CD4-positive, CD25-positive, alpha-beta regulatory T cell (primary cell): Measurements from ENCODE around the gene RRAS2. TPM values are rescaled to one million over a fixed set of nuclear protein-coding genes. Genes with fewer than 3 reads are reported as not detected.
A peak's percentile ranks its signal among the peaks of the same experiment; 100 is the strongest.
"Not testable (repeated sequence)": the region's sequence is repeated elsewhere in the genome, so short reads cannot be mapped to it uniquely, and the experiment has no call there.

Experiments
- ATAC-seq, 2 donors: fragments of 150-1000 bp; cut with Tn5 transposase; one replicate each; pipeline ENCODE4 v1.10.0; 2021; ENCODE audit warnings: low read depth in 2 of 2, moderate number of reproducible peaks in 2 of 2, moderate library complexity in 1 of 2
- DNase-seq, 3 donors: peaks; one replicate each; pipeline versions ENCODE4 v3.0.0 to v3.0.0-alpha.2; 2012 to 2022; ENCODE audit warnings: mixed read lengths in 1 of 3
- H3K27ac ChIP-seq: one replicate; pipeline ENCODE4 v1.7.0; 2013; ENCODE audit warnings: mild to moderate bottlenecking, low read length; ENCODE audit not compliant: insufficient read depth, poor library complexity, severe bottlenecking
- H3K27me3 ChIP-seq: one replicate; pipeline ENCODE4 v1.7.0; 2013; ENCODE audit warnings: low read length; ENCODE audit not compliant: control insufficient read depth, insufficient read depth
- H3K36me3 ChIP-seq: one replicate; pipeline ENCODE4 v1.7.0; 2013; ENCODE audit warnings: mild to moderate bottlenecking, low read length, moderate library complexity; ENCODE audit not compliant: control insufficient read depth, insufficient read depth
- H3K4me1 ChIP-seq: 2 replicates; pipeline ENCODE4 v1.7.0; 2013; ENCODE audit warnings: mild to moderate bottlenecking, low read length; ENCODE audit not compliant: insufficient read depth, control insufficient read depth, poor library complexity, severe bottlenecking
- H3K4me3 ChIP-seq: one replicate; pipeline ENCODE4 v1.7.0; 2013; ENCODE audit warnings: low read depth, mild to moderate bottlenecking, low read length, moderate library complexity
- H3K9me3 ChIP-seq, 2 experiments: 1 replicate in 1 of 2; 2 replicates in 1 of 2; pipeline ENCODE4 v1.7.0; 2013; ENCODE audit warnings: low read length in 2 of 2, mild to moderate bottlenecking in 1 of 2, moderate library complexity in 1 of 2; ENCODE audit not compliant: control insufficient read depth in 2 of 2
- H3K27ac Mint-ChIP-seq, 3 donors: one replicate each; pipeline ENCODE4 v1.8.0; 2020 to 2022; ENCODE audit warnings: mild to moderate bottlenecking in 3 of 3, mixed read lengths in 3 of 3, moderate library complexity in 2 of 3
- H3K27me3 Mint-ChIP-seq: one replicate; pipeline ENCODE4 v1.8.0; 2022; ENCODE audit warnings: mild to moderate bottlenecking, mixed read lengths
- H3K36me3 Mint-ChIP-seq: one replicate; pipeline ENCODE4 v1.8.0; 2020; ENCODE audit warnings: mixed read lengths
- H3K4me1 Mint-ChIP-seq, 4 donors: one replicate each; pipeline ENCODE4 v1.8.0; 2020 to 2022; ENCODE audit warnings: mixed read lengths in 4 of 4, mild to moderate bottlenecking in 1 of 4
- H3K4me3 Mint-ChIP-seq, 4 donors: one replicate each; pipeline ENCODE4 v1.8.0; 2020 to 2022; ENCODE audit warnings: mild to moderate bottlenecking in 4 of 4, mixed read lengths in 4 of 4, moderate library complexity in 3 of 4
- H3K9me3 Mint-ChIP-seq, 7 donors: one replicate each; pipeline ENCODE4 v1.8.0; 2020 to 2022; ENCODE audit warnings: mixed read lengths in 7 of 7, mild to moderate bottlenecking in 3 of 7, moderate library complexity in 2 of 7
- polyA plus RNA-seq, 4 donors: library from polyadenylated mRNA; unstranded; fragments of 300-500 nt; fragmentation: Illumina TruSeq; gene quantifications; one replicate each; pipeline ENCODE4 v1.2.3, GENCODE V29; 2021
- total RNA-seq: library from RNA; stranded (reverse); gene quantifications from one replicate; pipeline ENCODE4 v1.2.3, GENCODE V29; 2022

The RRAS2 gene
- 13.9 TPM for total RNA-seq
- polyA plus RNA-seq: 1 to 10 TPM; 1.8 to 4.9 (median 4.1) TPM

DNA sequence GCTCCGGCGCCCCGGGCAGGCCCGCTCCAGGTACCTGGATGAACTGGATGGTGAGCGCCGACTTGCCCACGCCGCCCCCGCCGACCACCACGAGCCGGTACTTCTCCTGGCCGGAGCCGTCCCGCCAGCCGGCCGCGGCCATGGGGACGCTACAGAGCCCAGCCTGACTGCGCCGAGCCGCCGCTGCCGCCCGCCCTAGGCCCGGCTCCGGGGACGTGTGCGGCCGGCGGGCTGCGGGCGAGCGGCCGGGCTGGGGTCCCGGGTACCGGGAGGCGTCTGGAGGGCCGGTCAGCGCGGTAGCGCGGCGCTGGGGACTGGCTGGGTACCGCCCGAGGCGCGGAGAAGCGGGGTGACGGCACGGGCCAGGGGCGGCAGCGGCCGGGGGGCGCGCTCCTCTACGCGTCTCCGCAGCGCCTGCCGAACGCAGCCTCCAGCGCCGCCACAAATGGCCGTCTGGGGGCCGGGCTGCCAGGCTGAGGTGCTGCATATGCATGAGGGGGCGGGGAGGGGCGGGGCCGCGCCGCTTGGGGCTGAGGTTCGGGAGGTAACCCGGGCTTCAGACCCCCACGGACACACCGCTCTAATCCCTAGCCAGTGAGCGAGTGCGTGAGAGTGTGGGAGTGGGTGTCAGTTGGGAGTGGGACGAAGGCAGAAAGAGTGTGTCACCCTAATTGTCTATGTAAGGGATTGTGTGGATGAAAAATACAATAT is at the start of gene RRAS2:
Gene RRAS2 (minus strand): TSS at position 455 of the 711 bp plus-strand sequence. CDS start 313 bp downstream, at position 142.
- ATAC-seq (peak; percentile 90 to 94), DNase-seq (peak; percentile 51 to 88 (median 67))
- peaks cover 5 to 31% (median 13%) of the 10 kb centered on the region in 4 donors for H3K4me1 Mint-ChIP-seq
- Histone ChIP-seq H3K36me3 (no peaks in the 10 kb centered on the region), H3K27me3 (peaks cover 11% of the 10 kb centered on the region), H3K9me3 (no peaks in the 10 kb centered on the region), H3K4me1 (peaks cover 9% of the 10 kb centered on the region), H3K27ac (no peak within 1 kb of the TSS), H3K4me3 (peak within 1 kb of the TSS; percentile 75)
- no peaks in the 10 kb centered on the region for H3K36me3 Mint-ChIP-seq
- peaks cover 11% of the 10 kb centered on the region for H3K27me3 Mint-ChIP-seq
- peak within 1 kb of the TSS; percentile 72 to 88 (median 80) for H3K27ac Mint-ChIP-seq
- peak within 1 kb of the TSS; percentile 88 to 96 (median 91) for H3K4me3 Mint-ChIP-seq
- H3K9me3 Mint-ChIP-seq: peaks cover 0 to 1% (median 0%) of the 10 kb centered on the region in 7 donors

DNA sequence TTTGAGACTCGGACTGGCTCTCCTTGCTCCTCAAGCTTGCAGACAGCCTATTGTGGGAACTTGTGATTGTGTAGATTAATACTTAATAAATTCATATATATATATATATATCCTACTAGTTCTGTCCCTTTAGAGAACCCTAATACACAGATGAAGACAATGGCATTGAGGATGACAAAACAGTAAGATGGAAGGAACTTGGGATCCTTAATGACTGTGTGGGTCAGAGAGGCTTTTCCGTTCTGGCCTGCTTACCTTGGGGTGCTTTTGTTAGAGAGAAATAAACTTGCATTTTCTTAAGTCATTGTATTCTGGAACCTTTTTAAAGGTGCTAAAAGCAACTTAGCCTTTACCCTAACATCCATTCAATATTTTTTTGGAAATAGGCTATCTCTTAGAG is 49.6 kb upstream of the RRAS2 start:
- Mint-ChIP-seq H3K4me3 (peak overlapping the region in 1 of 4 donors; percentile 12), H3K27me3 (peaks cover 4% of the 10 kb centered on the region), H3K27ac (peak overlapping the region in 1 of 3 donors; percentile 26), H3K36me3 (no peaks in the 10 kb centered on the region), H3K4me1 (peaks cover 0 to under 1% (median 0%) of the 10 kb centered on the region in 4 donors), H3K9me3 (no peaks in the 10 kb centered on the region)
- Histone ChIP-seq H3K9me3 (no peaks in the 10 kb centered on the region), H3K36me3 (no peaks in the 10 kb centered on the region), H3K27ac (no peak overlapping the region), H3K27me3 (no peaks in the 10 kb centered on the region), H3K4me3 (no peak overlapping the region), H3K4me1 (no peaks in the 10 kb centered on the region)
- DNase-seq (no peak), ATAC-seq (no peak)

DNA sequence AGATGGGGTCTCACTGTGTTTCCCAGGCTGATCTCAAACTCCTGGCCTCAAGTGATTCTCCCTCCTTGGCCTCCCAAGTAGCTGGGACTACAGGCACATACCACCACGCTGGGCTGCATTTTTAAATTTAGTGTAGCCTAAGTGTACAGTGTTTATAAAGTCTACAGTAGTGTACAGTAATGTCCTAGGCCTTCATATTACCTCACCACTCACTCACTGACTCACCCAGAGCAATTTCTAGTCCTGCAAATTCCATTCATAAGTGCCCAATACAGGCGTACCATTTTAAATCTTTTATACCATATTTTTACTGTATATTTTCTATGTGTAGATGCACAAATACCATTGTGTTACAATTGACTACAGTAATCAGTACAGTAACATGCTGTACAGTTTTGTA is 47.1 kb upstream of the RRAS2 start:
- not testable (repeated sequence) for H3K9me3 Mint-ChIP-seq, H3K36me3 ChIP-seq, DNase-seq, H3K4me1 ChIP-seq, H3K4me3 Mint-ChIP-seq, H3K36me3 Mint-ChIP-seq, H3K27me3 Mint-ChIP-seq, H3K4me1 Mint-ChIP-seq, H3K27ac Mint-ChIP-seq, H3K27ac ChIP-seq, H3K27me3 ChIP-seq, ATAC-seq, H3K9me3 ChIP-seq, H3K4me3 ChIP-seq

DNA sequence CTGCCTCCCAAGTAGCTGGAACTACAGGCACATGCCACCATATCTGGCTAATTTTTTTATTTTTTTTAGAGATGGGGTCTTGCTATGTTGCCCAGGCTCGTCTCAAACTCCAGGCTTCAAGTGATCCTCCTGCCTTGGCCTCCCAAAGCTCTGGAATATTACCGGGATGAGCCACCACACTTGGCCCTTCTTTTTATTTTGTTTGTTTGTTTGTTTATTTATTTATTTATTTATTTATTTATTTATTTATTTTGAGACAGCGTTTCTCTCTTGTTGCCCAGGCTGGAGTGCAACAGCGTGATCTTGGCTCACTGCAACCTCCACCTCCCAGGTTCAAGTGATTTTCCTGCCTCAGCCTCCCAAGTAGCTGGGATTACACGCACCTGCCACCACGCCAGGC is 44.5 kb upstream of the RRAS2 start:
- not testable (repeated sequence) for H3K27me3 Mint-ChIP-seq, H3K36me3 Mint-ChIP-seq, H3K4me3 Mint-ChIP-seq, H3K4me3 ChIP-seq, H3K36me3 ChIP-seq, H3K4me1 Mint-ChIP-seq, ATAC-seq, H3K9me3 Mint-ChIP-seq, H3K27me3 ChIP-seq, H3K27ac ChIP-seq, H3K27ac Mint-ChIP-seq, H3K9me3 ChIP-seq, DNase-seq, H3K4me1 ChIP-seq

DNA sequence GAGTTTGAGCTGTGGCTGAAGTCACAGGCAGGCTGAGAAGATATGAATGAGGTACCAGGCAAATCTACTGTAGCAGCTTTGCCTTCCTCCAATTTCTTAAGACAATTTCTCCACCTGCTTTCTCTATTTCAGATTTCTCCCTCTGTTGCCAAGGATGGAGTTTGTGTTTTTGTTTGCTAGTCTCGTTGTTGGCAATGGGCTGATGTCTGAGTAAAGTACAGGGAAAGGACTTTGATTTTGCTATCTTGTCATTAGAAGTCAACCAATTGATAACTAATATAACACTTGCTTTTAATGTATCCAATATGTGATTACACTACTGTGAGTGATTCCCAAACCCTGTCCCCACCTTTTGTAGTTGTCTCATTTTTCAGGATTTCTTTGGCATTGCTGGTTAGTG is 40.1 kb upstream of the RRAS2 start:
- H3K4me1 ChIP-seq: no peaks in the 10 kb centered on the region
- H3K4me1 Mint-ChIP-seq: peaks cover 0 to under 1% (median 0%) of the 10 kb centered on the region in 4 donors
- no peak overlapping the region for H3K27ac ChIP-seq
- no peak overlapping the region for H3K4me3 ChIP-seq
- DNase-seq: no peak
- H3K9me3 Mint-ChIP-seq: peaks cover 0 to 4% (median 0%) of the 10 kb centered on the region in 7 donors
- no peak for ATAC-seq
- H3K36me3 Mint-ChIP-seq: no peaks in the 10 kb centered on the region
- no peak overlapping the region for H3K4me3 Mint-ChIP-seq
- H3K9me3 ChIP-seq: no peaks in the 10 kb centered on the region
- peaks cover 8% of the 10 kb centered on the region for H3K27me3 Mint-ChIP-seq
- H3K36me3 ChIP-seq: no peaks in the 10 kb centered on the region
- H3K27ac Mint-ChIP-seq: no peak overlapping the region
- no peaks in the 10 kb centered on the region for H3K27me3 ChIP-seq

DNA sequence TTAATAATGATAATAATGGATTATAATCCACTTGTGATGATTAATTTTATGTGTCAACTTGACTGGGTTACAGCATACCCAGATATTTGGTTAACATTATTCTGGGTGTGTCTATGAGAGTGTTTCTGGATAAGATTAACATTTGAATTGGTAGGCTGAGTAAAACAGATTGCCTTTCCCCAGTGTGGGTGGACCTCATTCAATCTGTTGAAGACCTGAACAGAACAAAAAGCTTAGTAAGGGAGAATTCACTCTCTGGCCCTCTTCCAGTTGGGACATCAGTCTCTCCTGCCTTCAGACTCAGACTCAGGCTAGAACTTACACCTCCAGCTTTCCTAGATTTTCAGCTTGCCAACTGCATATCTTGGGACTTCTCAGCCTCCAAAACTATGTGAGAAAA is 37.3 kb upstream of the RRAS2 start:
- no peak overlapping the region for H3K27ac ChIP-seq
- no peaks in the 10 kb centered on the region for H3K36me3 ChIP-seq
- no peak overlapping the region for H3K4me3 ChIP-seq
- no peaks in the 10 kb centered on the region for H3K36me3 Mint-ChIP-seq
- DNase-seq: no peak
- H3K4me1 ChIP-seq: no peaks in the 10 kb centered on the region
- H3K27me3 ChIP-seq: no peaks in the 10 kb centered on the region
- H3K9me3 Mint-ChIP-seq: peaks cover 0 to 4% (median 0%) of the 10 kb centered on the region in 7 donors
- H3K9me3 ChIP-seq: no peaks in the 10 kb centered on the region
- ATAC-seq: no peak
- H3K27me3 Mint-ChIP-seq: peaks cover 8% of the 10 kb centered on the region
- peaks cover 0 to 5% (median 2%) of the 10 kb centered on the region in 4 donors for H3K4me1 Mint-ChIP-seq
- no peak overlapping the region for H3K27ac Mint-ChIP-seq
- no peak overlapping the region for H3K4me3 Mint-ChIP-seq

DNA sequence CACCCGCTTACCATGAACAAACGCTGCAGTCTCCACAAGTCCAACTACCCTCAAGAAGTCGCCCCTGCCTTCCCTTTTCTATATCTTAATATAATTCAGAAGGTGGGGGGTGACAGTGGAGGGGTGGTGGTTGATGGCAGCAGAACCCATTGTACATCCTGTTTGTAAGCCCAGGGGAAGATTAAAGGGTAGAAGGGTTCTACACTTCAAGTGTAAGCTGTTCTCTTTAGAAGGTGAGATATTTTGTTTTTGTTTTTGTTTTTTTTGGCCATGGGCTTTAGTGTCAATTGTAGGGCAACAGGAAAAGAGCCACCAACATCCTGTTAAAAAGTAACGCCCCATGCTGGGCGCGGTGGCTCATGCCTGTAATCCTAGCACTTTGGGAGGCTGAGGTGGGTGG is 34.9 kb upstream of the RRAS2 start:
- H3K9me3 ChIP-seq: no peaks in the 10 kb centered on the region
- Mint-ChIP-seq H3K36me3 (no peaks in the 10 kb centered on the region), H3K27me3 (peaks cover 8% of the 10 kb centered on the region), H3K4me1 (peaks cover 0 to 5% (median 2%) of the 10 kb centered on the region in 4 donors), H3K4me3 (no peak overlapping the region), H3K9me3 (peaks cover 0 to 4% (median 0%) of the 10 kb centered on the region in 7 donors), H3K27ac (no peak overlapping the region)
- no peak for DNase-seq
- H3K4me3 ChIP-seq: no peak overlapping the region
- no peak for ATAC-seq
- H3K27me3 ChIP-seq: no peaks in the 10 kb centered on the region
- no peaks in the 10 kb centered on the region for H3K36me3 ChIP-seq
- H3K27ac ChIP-seq: no peak overlapping the region
- no peaks in the 10 kb centered on the region for H3K4me1 ChIP-seq

DNA sequence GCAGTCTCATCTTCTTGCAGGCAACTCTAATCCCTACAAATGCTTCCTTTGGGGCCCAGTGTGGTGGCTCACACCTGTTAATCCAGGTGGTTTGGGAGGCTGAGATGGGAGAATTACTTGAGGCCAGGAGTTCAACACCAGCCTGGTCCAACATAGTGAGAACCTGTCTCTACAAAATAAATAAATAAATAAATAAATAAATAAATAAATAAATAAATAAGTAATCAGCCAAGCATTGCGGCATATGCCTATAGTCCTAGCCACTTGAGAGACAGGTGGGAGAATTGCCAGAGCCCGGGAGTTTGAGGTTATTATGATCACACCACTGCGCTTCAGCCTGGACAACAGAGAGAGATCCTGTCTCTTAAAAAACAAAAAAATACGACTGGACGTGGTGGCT is 34.1 kb upstream of the RRAS2 start:
- Histone ChIP-seq H3K36me3 (no peaks in the 10 kb centered on the region), H3K9me3 (no peaks in the 10 kb centered on the region), H3K4me3 (no peak overlapping the region), H3K4me1 (no peaks in the 10 kb centered on the region), H3K27ac (no peak overlapping the region), H3K27me3 (peaks cover 1% of the 10 kb centered on the region)
- DNase-seq (no peak), ATAC-seq (no peak)
- peaks cover 0 to 5% (median 2%) of the 10 kb centered on the region in 4 donors for H3K4me1 Mint-ChIP-seq
- H3K36me3 Mint-ChIP-seq: no peaks in the 10 kb centered on the region
- no peak overlapping the region for H3K4me3 Mint-ChIP-seq
- no peak overlapping the region for H3K27ac Mint-ChIP-seq
- peaks cover 8% of the 10 kb centered on the region for H3K27me3 Mint-ChIP-seq
- peaks cover 0 to 2% (median 0%) of the 10 kb centered on the region in 7 donors for H3K9me3 Mint-ChIP-seq
